Prostate gland (tissue), 2 donors: ENCODE data around the gene CRTAC1. TPM values are rescaled to one million over a fixed set of nuclear protein-coding genes. Genes with fewer than 3 reads are reported as not detected.

Source experiments
- DNase-seq: peaks from one replicate; pipeline ENCODE4 v3.0.0-alpha.2; 2019; ENCODE audit warnings: low spot score
- H3K27ac ChIP-seq, 2 donors: fragments of 200-600 bp; sonication (generic); 2 replicates each; pipeline ENCODE4 v1.5.1; 2017 to 2019
- H3K27me3 ChIP-seq: fragments of 200-600 bp; sonication (generic); replicated peaks from 2 replicates; pipeline ENCODE4 v1.5.1; 2019; ENCODE audit not compliant: insufficient read depth
- H3K36me3 ChIP-seq, 2 donors: fragments of 200-600 bp; sonication (generic); 1 replicate in 1 of 2; 2 replicates in 1 of 2; pipeline versions ENCODE4 v1.5.1 to v1.8.1; 2017 to 2019
- H3K4me1 ChIP-seq: fragments of 200-600 bp; sonication (generic); replicated peaks from 2 replicates; pipeline ENCODE4 v1.5.1; 2019
- H3K4me3 ChIP-seq, 2 donors: fragments of 200-600 bp; sonication (generic); 2 replicates each; pipeline ENCODE4 v1.5.1; 2017 to 2019
- H3K9me3 ChIP-seq: fragments of 200-600 bp; sonication (generic); 2 replicates; pipeline ENCODE4 v1.5.1; 2017
- CTCF ChIP-seq, 4 experiments: fragments of 200-600 bp in 2 of 4; fragments of 450-650 bp in 2 of 4; sonication (generic) in 2 of 4; IDR thresholded peaks; 1 replicate in 3 of 4; 2 replicates in 1 of 4; pipeline ENCODE4 v1.5.1; 2016 to 2019; ENCODE audit warnings: antibody characterized with exemption in 4 of 4, mild to moderate bottlenecking in 2 of 4, moderate library complexity in 2 of 4
- POLR2A ChIP-seq: fragments of 450-650 bp; IDR thresholded peaks from one replicate; pipeline ENCODE4 v1.6.1; 2016; ENCODE audit warnings: antibody characterized with exemption, mild to moderate bottlenecking
- POLR2AphosphoS5 ChIP-seq: sonication (generic); formaldehyde crosslinking; IDR thresholded peaks from one replicate; pipeline ENCODE4 v1.6.1; 2017; ENCODE audit warnings: antibody characterized with exemption
- WGBS: methylation state at CpG from one replicate; pipeline ENCODE4 v1.1.5; 2018; 5-methylcytosine and 5-hydroxymethylcytosine counted together
- intact Hi-C: fragments of 100-400 bp; cut with DNase I; formaldehyde crosslinking; loops from one replicate; pipeline ENCODE4 v1.14.2; 2022
- total RNA-seq, 2 donors: library from RNA; depleted of rRNA; stranded (reverse); fragments of >200 nt; gene quantifications; one replicate each; pipeline ENCODE4 v1.1.0, GENCODE V29; 2016

Gene CRTAC1
- total RNA-seq, 2 donors from 2014 or later, result 3.8 to 8.9 TPM

- no peak overlapping the region for H3K4me3 ChIP-seq
- WGBS, result 46% methylated on average over 57 of the region's 57 CpGs
- no peak for DNase-seq
- H3K27ac ChIP-seq, result no peak overlapping the region
- H3K27me3 ChIP-seq, result peaks cover 6% of the 10 kb centered on the region
- H3K9me3 ChIP-seq, result no peaks in the 10 kb centered on the region
- TF ChIP-seq POLR2A (no peak), CTCF (IDR thresholded peaks at IDR 0.05) (no peak)
- no peaks in the 10 kb centered on the region for H3K36me3 ChIP-seq
- no peaks in the 10 kb centered on the region for H3K4me1 ChIP-seq
- intact Hi-C loops, result no loop called here
Observed at GRCh38 chr10:97974526-97975525, 55.6 kb downstream of the CRTAC1 start.

GRCh38 chr10:97974100-97974499, 56.3 kb downstream of the CRTAC1 start:
- no peak for DNase-seq
- H3K4me1 ChIP-seq, result no peaks in the 10 kb centered on the region
- intact Hi-C loops, result no loop called here
- no peak overlapping the region for H3K4me3 ChIP-seq
- no peak overlapping the region for H3K27ac ChIP-seq
- WGBS, result 73% methylated on average over 16 of the region's 16 CpGs
- TF ChIP-seq CTCF (IDR thresholded peaks at IDR 0.05) (no peak), POLR2A (no peak), POLR2AphosphoS5 (no peak)
- no peaks in the 10 kb centered on the region for H3K36me3 ChIP-seq
- no peaks in the 10 kb centered on the region for H3K9me3 ChIP-seq
- peaks cover 10% of the 10 kb centered on the region for H3K27me3 ChIP-seq

DNA sequence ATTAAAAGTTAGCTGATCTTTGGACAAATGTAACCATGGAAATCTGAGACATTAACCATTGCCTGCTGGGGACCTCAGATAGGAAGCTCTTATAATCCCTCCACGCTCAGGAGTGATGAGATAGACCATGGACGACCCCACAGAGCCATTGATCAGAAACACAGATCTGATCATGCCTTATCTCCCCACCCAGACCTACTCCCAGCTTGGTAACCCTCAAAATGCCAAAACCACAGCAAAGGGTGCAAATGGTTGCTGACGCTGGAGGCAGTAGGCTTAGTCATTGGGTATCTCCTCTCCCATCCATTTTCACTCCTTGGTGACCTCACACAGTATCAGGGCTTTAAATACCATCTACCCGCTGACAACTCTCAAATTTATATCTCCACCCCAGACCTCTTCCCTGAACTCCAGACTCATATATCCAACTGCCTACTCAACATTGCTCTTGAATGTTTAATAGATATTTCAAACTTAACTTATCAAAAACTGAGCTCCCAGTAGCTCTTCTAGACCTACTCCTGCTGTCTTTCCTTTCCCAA, 60.8 kb downstream of the CRTAC1 start:
- H3K27ac ChIP-seq, result no peak overlapping the region
- H3K27me3 ChIP-seq, result peaks cover 8% of the 10 kb centered on the region
- TF ChIP-seq POLR2AphosphoS5, result no peak
- TF ChIP-seq CTCF (IDR thresholded peaks at IDR 0.05), result no peak
- no peak for TF ChIP-seq POLR2A
- DNase-seq, result no peak
- intact Hi-C loops, result no loop called here
- no peaks in the 10 kb centered on the region for H3K36me3 ChIP-seq
- H3K4me3 ChIP-seq, result no peak overlapping the region
- H3K4me1 ChIP-seq, result no peaks in the 10 kb centered on the region
- WGBS, result 72% methylated on average over 4 of the region's 4 CpGs
- H3K9me3 ChIP-seq, result no peaks in the 10 kb centered on the region

DNA sequence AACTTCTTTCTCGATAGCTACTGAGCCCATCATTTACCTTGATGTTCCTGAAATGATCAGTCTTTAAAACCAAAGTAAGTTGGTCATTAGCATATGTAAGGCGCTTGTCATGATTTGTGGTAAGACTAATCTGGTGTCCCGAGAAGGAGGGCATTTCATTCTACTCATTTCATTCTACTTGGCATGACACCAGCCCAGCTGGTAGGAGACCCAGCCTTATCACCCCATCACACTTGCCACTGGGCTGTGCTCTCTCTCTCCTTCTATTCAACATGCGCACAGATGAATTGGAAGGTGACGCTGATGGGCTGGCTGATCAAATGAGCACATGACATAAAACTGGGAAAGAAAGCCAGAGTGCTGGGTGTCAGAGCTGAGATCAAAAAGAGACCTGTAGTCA, 65.7 kb downstream of the CRTAC1 start:
- intact Hi-C loops, result no loop called here

More for the DNA sequence above, 65.7 kb downstream of the CRTAC1 start:
- peaks cover 8% of the 10 kb centered on the region for H3K27me3 ChIP-seq
- H3K36me3 ChIP-seq, result no peaks in the 10 kb centered on the region
- DNase-seq, result no peak
- no peak for TF ChIP-seq CTCF (IDR thresholded peaks at IDR 0.05)
- TF ChIP-seq POLR2AphosphoS5, result no peak
- TF ChIP-seq POLR2A, result no peak
- H3K4me1 ChIP-seq, result no peaks in the 10 kb centered on the region
- 70% methylated on average over 5 of the region's 5 CpGs for WGBS
- H3K4me3 ChIP-seq, result no peak overlapping the region
- H3K9me3 ChIP-seq, result no peaks in the 10 kb centered on the region
- H3K27ac ChIP-seq, result no peak overlapping the region
